ENCODE results near the gene BOLA3.

DNA sequence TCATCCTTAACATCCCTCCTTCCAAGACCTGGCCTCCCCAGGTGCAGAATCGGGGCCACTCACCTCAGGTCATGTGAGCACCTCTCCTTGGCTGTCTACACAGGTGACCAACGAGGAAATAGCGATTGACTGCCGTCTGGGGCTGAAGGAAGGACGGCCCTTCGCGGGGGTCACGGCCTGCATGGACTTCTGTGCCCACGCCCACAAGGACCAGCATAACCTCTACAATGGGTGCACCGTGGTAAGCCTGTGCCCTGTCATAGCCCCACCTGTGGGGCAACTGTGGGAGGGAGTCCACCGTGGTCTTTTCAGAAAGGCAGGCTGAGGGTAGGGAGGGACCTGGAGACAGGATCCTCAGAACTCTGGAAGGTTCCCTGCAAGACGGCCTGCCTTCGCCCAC lies 54.3 kb downstream of the BOLA3 start:
- TF ChIP-seq, protein P1, sequence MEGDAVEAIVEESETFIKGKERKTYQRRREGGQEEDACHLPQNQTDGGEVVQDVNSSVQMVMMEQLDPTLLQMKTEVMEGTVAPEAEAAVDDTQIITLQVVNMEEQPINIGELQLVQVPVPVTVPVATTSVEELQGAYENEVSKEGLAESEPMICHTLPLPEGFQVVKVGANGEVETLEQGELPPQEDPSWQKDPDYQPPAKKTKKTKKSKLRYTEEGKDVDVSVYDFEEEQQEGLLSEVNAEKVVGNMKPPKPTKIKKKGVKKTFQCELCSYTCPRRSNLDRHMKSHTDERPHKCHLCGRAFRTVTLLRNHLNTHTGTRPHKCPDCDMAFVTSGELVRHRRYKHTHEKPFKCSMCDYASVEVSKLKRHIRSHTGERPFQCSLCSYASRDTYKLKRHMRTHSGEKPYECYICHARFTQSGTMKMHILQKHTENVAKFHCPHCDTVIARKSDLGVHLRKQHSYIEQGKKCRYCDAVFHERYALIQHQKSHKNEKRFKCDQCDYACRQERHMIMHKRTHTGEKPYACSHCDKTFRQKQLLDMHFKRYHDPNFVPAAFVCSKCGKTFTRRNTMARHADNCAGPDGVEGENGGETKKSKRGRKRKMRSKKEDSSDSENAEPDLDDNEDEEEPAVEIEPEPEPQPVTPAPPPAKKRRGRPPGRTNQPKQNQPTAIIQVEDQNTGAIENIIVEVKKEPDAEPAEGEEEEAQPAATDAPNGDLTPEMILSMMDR (IDR thresholded peaks at IDR 0.05): no peak
- TF ChIP-seq POLR2AphosphoS5 (IDR thresholded peaks at IDR 0.05; ENCODE audit: low read depth, low read length) (no peak), REST (IDR thresholded peaks at IDR 0.05; ENCODE audit: insufficient read depth in 1 of 2, low read depth in 2 of 2, low read length in 1 of 2) (no peak), SIN3A (IDR thresholded peaks at IDR 0.05; ENCODE audit: borderline replicate concordance, insufficient read depth, low read depth, low read length) (no peak), TCF7L2 (IDR thresholded peaks at IDR 0.05; ENCODE audit: low read depth, low read length) (no peak)
